Endothelial cell of hepatic sinusoid (primary cell): ENCODE results near the gene ADARB2.

Source experiments
- in situ Hi-C: cut with HindIII; loops from 2 replicates; pipeline ENCODE4 v1.10.0; 2017; ENCODE audit warnings: low sequenced_read_pairs

Gene ADARB2

GRCh38 chr10:1645896-1646295 lies 91.4 kb downstream of the ADARB2 start:
- in situ Hi-C loops, result no loop called here

GRCh38 chr10:1644191-1644711 lies 93.1 kb downstream of the ADARB2 start:
- in situ Hi-C loops, result no loop called here

DNA sequence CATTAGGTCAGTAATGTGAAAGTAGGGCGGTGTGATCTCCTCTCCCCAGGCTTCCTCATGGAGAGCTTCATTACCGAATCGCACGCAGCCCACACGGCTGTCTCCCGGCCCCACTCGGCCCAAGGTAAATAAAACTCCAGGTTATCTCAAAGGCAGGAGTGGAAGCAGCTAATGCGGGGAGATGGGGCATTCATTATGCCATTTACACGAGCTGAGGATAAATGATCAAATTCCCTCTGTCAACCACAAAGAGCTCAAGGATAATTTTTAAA lies 93.5 kb downstream of the ADARB2 start:
- in situ Hi-C loops, result no loop called here

DNA sequence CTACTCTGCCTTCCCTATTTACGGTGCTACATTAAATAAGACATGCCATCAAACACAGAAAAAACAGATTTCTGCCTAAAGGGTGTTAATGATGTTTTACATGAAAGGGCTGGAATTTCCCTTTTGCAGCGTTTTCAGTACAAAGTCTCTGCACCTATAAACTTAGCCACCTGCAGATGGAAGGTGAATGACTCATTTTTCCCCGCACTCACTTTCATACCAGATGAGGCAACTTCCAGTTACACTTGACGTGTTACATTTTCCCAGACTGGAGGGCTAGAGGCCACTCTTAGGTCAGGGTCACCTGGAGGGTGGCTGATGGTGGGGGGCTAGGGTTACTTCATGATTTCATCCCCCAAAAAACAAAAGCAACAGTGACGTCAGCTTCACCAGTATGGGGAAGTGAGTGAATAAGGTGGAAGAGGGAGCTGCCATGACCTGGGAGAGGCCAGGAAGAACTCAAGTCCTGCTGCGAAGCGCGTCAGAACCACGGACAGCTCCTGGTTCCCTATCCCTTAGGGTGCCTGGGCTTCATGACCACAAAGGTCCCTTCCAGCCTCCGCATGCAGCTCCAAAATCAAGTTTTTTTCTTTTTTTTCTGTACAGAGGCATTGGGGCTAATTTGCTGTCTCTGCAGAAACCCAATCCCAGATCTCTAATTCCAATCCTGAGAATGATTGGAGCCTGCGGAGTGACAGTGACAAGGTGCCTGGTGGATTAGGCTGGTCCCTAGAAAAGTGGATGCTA lies 94.0 kb downstream of the ADARB2 start:
- in situ Hi-C loops, result no loop called here

GRCh38 chr10:1642600-1643160 lies 94.6 kb downstream of the ADARB2 start:
- in situ Hi-C loops, result no loop called here

- in situ Hi-C loops, result no loop called here
Observed at GRCh38 chr10:1641402-1641801, 95.9 kb downstream of the ADARB2 start.

GRCh38 chr10:1638889-1639419 lies 98.4 kb downstream of the ADARB2 start:
- in situ Hi-C loops, result loop anchor here (10.0 kb wide), 1 partner anchor 134 kb away; no protein-coding TSS in a partner anchor

DNA sequence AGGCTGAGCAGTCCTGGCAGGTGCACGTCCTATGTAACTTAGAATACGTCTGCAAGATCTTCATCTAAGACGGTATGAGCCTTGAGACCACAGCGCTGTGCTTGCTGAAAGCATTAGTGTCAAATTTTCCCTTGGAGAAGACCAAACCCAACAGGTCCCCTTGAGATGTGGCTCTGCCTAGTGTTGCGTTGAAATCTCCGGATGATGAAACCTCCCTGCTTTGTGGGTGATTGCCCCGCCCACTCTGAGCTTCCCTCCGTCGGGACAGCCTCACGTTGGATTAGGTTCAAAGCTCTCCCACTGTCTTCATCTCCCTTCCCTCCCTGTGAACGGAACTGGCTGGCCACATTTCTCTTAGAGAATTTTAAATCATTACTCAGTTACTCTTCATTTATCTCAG lies 102.0 kb downstream of the ADARB2 start:
- in situ Hi-C loops, result loop anchor here (10.0 kb wide), 1 partner anchor 131 kb away; no protein-coding TSS in a partner anchor

- in situ Hi-C loops, result loop anchor here (5.0 to 10.0 kb wide), 2 partner anchors 33 to 129 kb away; no protein-coding TSS in a partner anchor
Observed at GRCh38 chr10:1634239-1634638, 103.1 kb downstream of the ADARB2 start.

DNA sequence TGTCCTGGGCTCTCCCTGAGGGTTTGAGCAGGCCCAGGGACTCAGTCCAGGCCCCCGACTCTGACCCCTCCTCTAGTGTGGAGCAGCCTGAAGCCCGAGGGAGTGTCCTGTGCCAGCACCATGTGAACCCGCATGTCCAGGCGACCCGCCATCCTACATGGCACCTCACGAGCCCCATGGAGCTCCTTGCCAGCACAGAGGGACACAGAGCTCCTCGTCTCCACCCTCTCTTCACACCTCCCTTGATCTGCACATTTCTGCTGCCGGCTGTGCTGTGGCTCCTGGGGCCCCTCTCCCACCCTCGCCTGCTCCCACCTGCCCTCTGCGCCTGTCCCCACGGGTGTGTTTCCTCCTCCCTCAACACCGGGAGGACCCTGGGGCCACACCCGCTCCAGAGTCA lies 103.5 kb downstream of the ADARB2 start:
- in situ Hi-C loops, result loop anchor here (5.0 to 10.0 kb wide), 2 partner anchors 34 to 129 kb away; no protein-coding TSS in a partner anchor

- in situ Hi-C loops, result loop anchor here (5.0 to 10.0 kb wide), 2 partner anchors 35 to 128 kb away; no protein-coding TSS in a partner anchor
Observed at GRCh38 chr10:1632596-1632995, 104.7 kb downstream of the ADARB2 start.

- in situ Hi-C loops, result loop anchor here (5.0 to 10.0 kb wide), 2 partner anchors 35 to 127 kb away; no protein-coding TSS in a partner anchor
Observed at GRCh38 chr10:1632141-1632540, 105.2 kb downstream of the ADARB2 start.

- in situ Hi-C loops, result loop anchor here (5.0 to 10.0 kb wide), 2 partner anchors 36 to 126 kb away; no protein-coding TSS in a partner anchor
Observed at GRCh38 chr10:1631282-1631681, 106.0 kb downstream of the ADARB2 start.

DNA sequence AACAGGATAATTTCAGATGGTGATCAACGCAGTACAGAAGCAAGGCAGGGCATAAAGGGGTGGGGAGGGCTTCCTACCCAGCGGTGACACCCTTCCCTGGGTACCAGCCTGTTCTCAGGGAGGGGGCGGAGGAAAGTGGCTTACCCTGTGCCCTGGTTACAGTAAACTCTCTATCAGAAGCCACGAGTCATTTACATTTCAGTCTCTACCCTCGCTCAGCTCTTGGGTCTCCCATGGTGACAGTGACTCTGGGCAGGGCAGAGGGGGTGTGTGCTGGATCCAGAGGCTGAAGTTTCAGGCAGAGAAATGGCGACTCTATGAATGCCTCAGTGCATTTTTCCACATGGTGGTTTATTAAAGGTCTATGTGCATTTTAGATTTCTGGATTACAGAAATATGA lies 107.0 kb downstream of the ADARB2 start:
- in situ Hi-C loops, result loop anchor here (5.0 to 10.0 kb wide), 2 partner anchors 37 to 126 kb away; no protein-coding TSS in a partner anchor

- in situ Hi-C loops, result loop anchor here (5.0 to 10.0 kb wide), 2 partner anchors 38 to 125 kb away; no protein-coding TSS in a partner anchor
Observed at GRCh38 chr10:1629326-1630198, 107.8 kb downstream of the ADARB2 start.

GRCh38 chr10:1628757-1629156 lies 108.6 kb downstream of the ADARB2 start:
- in situ Hi-C loops, result no loop called here

GRCh38 chr10:1627945-1628344 lies 109.4 kb downstream of the ADARB2 start:
- in situ Hi-C loops, result no loop called here

DNA sequence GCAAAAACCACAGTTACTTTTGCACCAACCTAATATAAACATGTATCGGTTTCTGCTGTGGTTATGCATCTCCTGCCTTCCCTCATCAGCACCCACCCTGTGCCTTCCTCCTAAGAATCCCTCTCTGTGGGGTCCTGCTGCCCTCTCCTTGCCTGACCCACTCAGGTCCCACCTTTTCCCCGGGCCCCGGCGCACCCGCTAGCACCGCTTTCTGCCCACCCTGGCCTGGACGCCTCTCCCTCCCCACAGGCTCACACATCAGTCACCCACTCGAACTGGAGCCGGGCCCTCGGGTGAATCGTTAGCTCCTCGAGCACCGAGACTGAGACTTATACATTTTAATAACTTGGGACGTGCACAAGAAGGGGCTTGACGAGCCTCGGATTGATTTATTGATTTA lies 110.5 kb downstream of the ADARB2 start:
- in situ Hi-C loops, result no loop called here

GRCh38 chr10:1626410-1626809 lies 110.9 kb downstream of the ADARB2 start:
- in situ Hi-C loops, result no loop called here

DNA sequence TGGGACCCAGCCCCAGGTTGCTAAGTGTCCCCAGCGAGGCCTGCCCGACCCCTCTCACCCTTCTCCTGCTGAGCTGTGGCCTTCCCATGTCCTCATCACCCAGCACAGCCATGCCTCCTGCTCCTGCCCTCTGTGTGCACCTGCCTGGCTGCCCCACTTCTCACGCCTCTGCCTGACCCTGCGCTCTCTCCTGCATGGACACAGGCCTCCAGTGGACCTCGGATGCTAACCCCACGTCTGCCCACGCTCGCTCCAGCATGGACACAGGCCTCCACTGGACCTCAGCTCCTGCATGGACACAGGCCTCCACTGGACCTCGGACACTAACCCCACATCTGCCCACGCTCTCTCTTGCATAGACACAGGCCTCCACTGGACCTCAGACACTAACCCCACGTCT lies 111.6 kb downstream of the ADARB2 start:
- in situ Hi-C loops, result no loop called here

- in situ Hi-C loops, result no loop called here
Observed at GRCh38 chr10:1625079-1625478, 112.2 kb downstream of the ADARB2 start.
